Activated naive CD8-positive, alpha-beta T cell treated with anti-CD3 and anti-CD28 coated beads, Interleukin-2, amount 10 ng/mL, durations not matched to agents 7 days and 5 days (primary cell): ENCODE measurements around the gene ANKRD49. TPM values are rescaled to one million over a fixed set of nuclear protein-coding genes. Genes with fewer than 3 reads are reported as not detected.

Experiments used
- ATAC-seq: fragments of 150-1000 bp; cut with Tn5 transposase; one replicate; pipeline ENCODE4 v1.10.0; 2021; ENCODE audit warnings: low read depth, moderate library complexity
- POLR2A ChIA-PET: fragments of 350-600 bp; sonication (Branson Sonifier 250); formaldehyde crosslinking; loops from one replicate; lab custom pipeline; 2021; ENCODE audit warnings: antibody characterized with exemption; lab: Charles Lee
- DNase-seq: peaks from one replicate; pipeline ENCODE4 v3.0.0; 2021
- H3K27ac Mint-ChIP-seq: one replicate; pipeline ENCODE4 v1.8.0; 2022; ENCODE audit warnings: mild to moderate bottlenecking, mixed read lengths
- H3K27me3 Mint-ChIP-seq: one replicate; pipeline ENCODE4 v1.8.0; 2022; ENCODE audit warnings: mild to moderate bottlenecking, moderate library complexity, mixed read lengths
- H3K36me3 Mint-ChIP-seq: one replicate; pipeline ENCODE4 v1.8.0; 2021; ENCODE audit warnings: mild to moderate bottlenecking, mixed read lengths
- H3K4me1 Mint-ChIP-seq: one replicate; pipeline ENCODE4 v1.8.0; 2021; ENCODE audit warnings: mixed read lengths
- H3K4me3 Mint-ChIP-seq: one replicate; pipeline ENCODE4 v1.8.0; 2022; ENCODE audit warnings: mild to moderate bottlenecking, moderate library complexity, mixed read lengths
- H3K9me3 Mint-ChIP-seq: one replicate; pipeline ENCODE4 v1.8.0; 2021; ENCODE audit warnings: mixed read lengths
- total RNA-seq, 2 experiments: library from RNA; stranded (reverse); gene quantifications; one replicate each; pipeline ENCODE4 v1.2.3, GENCODE V29; 2021

ANKRD49 gene
- total RNA-seq, 2 experiments from 2014 or later, result 36.1 to 37.0 TPM

DNA sequence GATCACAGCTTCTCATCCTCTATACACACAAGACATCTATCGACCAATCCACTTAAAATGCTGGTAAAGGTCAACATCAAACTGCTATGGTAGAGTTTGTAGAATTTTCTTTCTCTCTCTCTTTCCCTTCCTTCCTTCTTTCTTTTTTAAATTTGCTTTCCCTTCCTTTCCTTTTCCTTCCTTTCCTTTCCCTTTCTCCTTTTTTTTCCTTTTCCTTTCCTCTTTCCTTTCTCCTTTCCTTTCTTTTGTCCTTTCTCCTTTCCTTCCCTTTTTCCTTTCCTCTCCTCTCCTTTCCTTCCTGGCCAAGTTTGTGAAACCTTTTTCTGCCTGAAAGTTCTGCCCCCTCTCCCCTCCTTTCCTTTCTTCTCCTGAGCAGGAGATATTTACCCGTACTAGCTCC, 21.6 kb downstream of the ANKRD49 start:
- ATAC-seq, result no peak
- H3K4me3 Mint-ChIP-seq, result no peak overlapping the region
- H3K27ac Mint-ChIP-seq, result no peak overlapping the region
- POLR2A ChIA-PET, result no interaction called here
- no peaks in the 10 kb centered on the region for H3K9me3 Mint-ChIP-seq
- peaks cover 14% of the 10 kb centered on the region for H3K4me1 Mint-ChIP-seq
- DNase-seq, result no peak
- H3K36me3 Mint-ChIP-seq, result no peaks in the 10 kb centered on the region
- peaks cover 38% of the 10 kb centered on the region for H3K27me3 Mint-ChIP-seq

DNA sequence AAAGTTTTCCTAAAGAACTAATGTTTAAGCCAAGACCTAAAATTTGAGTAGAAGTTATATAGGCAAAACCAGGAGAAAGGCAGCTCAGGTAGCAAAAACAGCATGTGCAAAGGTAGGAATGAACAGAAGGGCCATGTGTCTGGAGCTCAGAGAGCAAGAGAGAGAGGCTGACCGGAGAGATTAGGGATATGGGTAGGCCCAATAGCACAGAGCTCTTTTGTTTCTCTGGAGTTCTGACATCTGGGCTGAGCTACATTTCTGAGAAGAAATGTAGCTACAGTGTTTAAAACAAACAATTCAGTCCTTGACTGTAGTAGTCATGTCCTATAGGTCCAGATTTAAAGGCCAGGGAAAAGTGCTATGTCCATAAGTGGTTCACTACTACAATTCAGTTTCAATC, 22.9 kb downstream of the ANKRD49 start:
- Mint-ChIP-seq H3K4me3 (no peak overlapping the region), H3K4me1 (peaks cover 13% of the 10 kb centered on the region), H3K36me3 (no peaks in the 10 kb centered on the region), H3K27me3 (peaks cover 27% of the 10 kb centered on the region), H3K9me3 (no peaks in the 10 kb centered on the region), H3K27ac (no peak overlapping the region)
- POLR2A ChIA-PET, result no interaction called here
- no peak for ATAC-seq
- no peak for DNase-seq

DNA sequence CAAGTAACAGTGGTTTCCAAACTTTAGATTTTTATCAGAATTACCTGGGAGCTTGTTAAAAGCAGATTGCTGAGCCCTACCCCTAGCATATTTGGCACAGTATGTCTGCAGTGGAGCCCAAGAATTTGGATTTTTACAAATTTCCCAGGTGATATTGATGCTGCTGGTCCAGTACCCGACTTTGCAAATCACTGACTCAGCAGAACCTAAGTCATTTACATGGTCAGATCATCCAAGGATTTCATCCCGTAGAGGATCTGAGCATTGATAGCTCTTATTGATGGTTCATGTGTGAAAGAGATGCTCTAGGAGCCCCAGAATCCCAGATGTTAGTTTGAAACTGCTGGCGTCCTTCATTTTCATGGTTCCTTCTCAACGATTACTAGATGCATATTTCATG, 24.5 kb downstream of the ANKRD49 start:
- ATAC-seq (no peak), DNase-seq (no peak)
- no peaks in the 10 kb centered on the region for H3K36me3 Mint-ChIP-seq
- no peaks in the 10 kb centered on the region for H3K4me1 Mint-ChIP-seq
- H3K9me3 Mint-ChIP-seq, result no peaks in the 10 kb centered on the region
- H3K27ac Mint-ChIP-seq, result no peak overlapping the region
- peaks cover 20% of the 10 kb centered on the region for H3K27me3 Mint-ChIP-seq
- POLR2A ChIA-PET, result interaction anchor here (0.7 kb wide), 1 partner anchor 451 kb away, joined by 3 read pairs; no protein-coding TSS in a partner anchor
- H3K4me3 Mint-ChIP-seq, result no peak overlapping the region

DNA sequence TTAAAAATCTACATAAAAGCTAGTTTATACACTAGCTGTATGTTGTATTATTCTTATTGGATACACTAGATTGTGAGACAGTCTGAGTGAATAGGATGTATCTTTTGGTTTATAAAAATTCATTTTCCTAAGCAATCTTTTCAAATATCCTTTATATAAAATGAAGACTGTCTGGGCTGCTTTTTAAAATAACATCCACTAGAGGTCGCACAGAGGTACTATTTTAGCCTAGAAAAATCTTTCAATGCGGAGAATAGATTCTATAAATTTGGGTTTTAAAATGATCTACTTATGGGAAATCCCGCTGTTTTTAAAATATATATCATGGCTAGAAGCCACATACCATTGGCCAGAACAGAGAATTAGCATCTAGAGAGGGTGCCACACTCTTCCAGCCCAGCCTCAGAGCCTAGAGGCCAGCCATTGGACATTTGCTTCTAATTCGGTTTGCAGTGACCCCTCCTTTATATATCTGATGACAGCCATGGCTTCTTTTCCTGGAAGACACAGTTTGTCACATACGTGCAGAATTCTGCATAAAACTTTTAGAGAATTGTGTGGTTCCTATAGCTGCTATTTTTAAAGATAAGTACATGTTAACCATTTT, 25.8 kb downstream of the ANKRD49 start:
- no peaks in the 10 kb centered on the region for H3K36me3 Mint-ChIP-seq
- H3K27ac Mint-ChIP-seq, result no peak overlapping the region
- POLR2A ChIA-PET, result no interaction called here
- H3K9me3 Mint-ChIP-seq, result no peaks in the 10 kb centered on the region
- no peaks in the 10 kb centered on the region for H3K4me1 Mint-ChIP-seq
- ATAC-seq (no peak), DNase-seq (no peak)
- no peak overlapping the region for H3K4me3 Mint-ChIP-seq
- peaks cover 18% of the 10 kb centered on the region for H3K27me3 Mint-ChIP-seq

DNA sequence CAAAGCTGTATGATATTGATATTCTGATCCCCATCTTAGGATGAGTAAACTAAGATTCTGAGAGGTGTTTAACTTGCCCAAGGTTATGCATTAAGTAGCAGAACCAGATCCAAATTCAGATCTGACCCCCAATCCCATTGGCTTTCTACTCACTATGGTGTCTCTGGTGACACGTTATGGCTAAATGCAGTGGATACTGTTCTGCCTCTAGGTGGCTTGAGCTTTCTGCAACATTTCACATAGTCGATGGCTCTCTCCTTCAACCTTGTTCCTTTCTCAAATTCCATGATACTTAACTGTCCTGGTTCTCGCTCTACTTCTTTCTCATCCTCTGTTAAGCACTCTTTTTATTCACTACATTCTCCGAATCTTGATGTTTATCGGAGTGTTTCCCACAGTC, 27.9 kb downstream of the ANKRD49 start:
- H3K4me1 Mint-ChIP-seq, result no peaks in the 10 kb centered on the region
- DNase-seq (no peak), ATAC-seq (no peak)
- H3K36me3 Mint-ChIP-seq, result no peaks in the 10 kb centered on the region
- no peak overlapping the region for H3K4me3 Mint-ChIP-seq
- peaks cover 15% of the 10 kb centered on the region for H3K27me3 Mint-ChIP-seq
- H3K27ac Mint-ChIP-seq, result no peak overlapping the region
- no peaks in the 10 kb centered on the region for H3K9me3 Mint-ChIP-seq
- POLR2A ChIA-PET, result no interaction called here

DNA sequence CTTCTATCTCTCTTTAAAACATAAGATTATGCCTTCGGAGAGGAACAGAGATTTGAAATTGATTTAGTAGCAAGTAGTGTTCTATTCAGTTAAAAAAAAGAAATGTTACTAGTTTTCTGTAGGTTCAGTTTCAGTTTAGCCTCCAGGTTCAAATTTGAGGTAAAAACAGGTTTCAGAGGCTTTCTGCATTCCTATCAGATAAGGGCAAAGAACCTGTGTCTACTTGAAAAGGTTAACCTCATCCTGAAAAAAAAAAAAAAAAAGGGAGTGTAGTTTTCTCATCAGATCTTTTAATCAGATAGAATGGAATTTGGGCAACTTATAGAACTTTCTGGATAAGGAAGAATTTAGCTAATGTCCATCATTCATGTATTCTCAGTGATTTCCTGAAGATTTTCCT, 30.6 kb downstream of the ANKRD49 start:
- Mint-ChIP-seq H3K27ac (no peak overlapping the region), H3K4me3 (no peak overlapping the region), H3K27me3 (peaks cover 20% of the 10 kb centered on the region), H3K9me3 (no peaks in the 10 kb centered on the region), H3K36me3 (no peaks in the 10 kb centered on the region), H3K4me1 (no peaks in the 10 kb centered on the region)
- POLR2A ChIA-PET, result no interaction called here
- no peak for DNase-seq
- no peak for ATAC-seq

DNA sequence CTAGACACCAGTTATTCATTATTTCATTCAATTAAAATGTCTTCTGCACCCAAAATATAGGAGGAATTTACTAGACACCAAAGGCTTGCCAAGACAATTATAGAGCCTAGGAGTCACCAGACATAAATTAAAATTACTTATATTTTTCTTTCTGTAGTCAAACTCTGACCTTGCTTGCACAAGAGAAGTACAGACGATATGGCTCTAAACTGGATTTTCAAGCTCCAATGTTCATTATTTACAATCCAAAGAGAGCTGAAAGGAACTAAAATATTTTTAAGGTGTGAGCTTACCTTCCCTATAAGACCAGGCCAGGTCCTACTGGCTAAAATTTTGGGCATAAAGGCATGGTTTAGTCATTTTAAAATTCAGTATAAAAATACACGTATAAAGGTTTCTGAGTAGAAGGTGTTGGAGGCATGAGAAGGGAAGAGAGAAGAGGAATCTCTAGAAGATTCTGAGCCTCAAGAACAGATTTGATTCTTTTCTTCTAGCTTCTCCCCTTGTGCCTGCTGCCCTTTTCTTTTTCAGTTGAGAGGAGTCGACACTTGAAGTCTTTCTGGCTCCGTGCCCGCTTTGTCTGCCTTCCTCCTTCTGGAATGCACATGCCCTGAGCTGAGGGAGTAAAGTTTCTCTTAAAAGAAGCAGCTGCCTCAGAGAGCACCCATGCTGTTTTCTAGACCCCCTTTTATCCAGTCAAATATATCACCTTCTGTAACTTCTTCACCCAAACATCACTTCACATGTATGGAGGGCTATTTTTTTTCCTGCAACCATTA, 32.0 kb downstream of the ANKRD49 start:
- no peak for ATAC-seq
- Mint-ChIP-seq H3K4me1 (no peaks in the 10 kb centered on the region), H3K36me3 (no peaks in the 10 kb centered on the region), H3K27ac (no peak overlapping the region), H3K27me3 (peaks cover 23% of the 10 kb centered on the region), H3K4me3 (no peak overlapping the region), H3K9me3 (no peaks in the 10 kb centered on the region)
- POLR2A ChIA-PET, result no interaction called here
- no peak for DNase-seq

DNA sequence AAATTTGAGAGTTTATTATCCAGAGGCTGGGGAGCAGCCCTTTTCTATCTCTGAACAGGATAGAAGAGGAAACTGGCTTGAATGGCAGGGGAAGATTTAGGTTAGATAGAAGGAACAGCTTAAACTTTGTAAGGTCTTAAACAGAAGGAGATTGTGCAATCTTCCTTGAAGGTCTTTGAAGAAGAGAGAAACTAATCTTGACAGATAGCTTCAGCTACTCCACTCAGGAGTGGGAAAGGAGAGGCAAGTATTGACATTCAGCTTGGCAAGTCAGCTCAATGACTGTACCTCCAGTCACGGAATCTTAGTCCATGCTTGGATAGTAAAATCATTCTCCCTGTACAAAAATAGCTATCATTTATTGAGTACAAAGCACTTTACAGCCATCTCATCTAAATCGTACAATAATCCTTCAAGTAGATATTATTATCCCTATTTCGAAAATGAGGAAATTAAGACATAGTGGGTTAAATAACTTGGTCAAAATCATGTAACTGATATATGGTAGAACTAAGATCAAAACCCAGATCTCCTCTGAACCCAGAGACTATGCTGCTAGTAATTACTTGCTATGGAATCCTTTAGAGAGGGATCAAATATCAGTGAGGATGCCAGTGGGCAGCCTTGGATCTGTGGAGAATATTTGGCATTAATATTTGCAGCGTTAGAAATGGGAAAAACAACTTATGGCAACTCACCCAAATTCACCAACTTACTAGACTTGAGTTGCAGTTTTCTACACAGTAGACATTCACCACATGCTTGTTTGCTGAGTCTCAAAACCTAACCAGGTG, 33.1 kb downstream of the ANKRD49 start:
- POLR2A ChIA-PET, result interaction anchor here (0.8 kb wide), 1 partner anchor 15 kb away, joined by 3 read pairs; the partner anchor contains the start of gene C11orf97
- H3K36me3 Mint-ChIP-seq, result no peaks in the 10 kb centered on the region
- DNase-seq (no peak), ATAC-seq (no peak)
- H3K9me3 Mint-ChIP-seq, result no peaks in the 10 kb centered on the region
- no peak overlapping the region for H3K4me3 Mint-ChIP-seq
- H3K4me1 Mint-ChIP-seq, result no peaks in the 10 kb centered on the region
- H3K27ac Mint-ChIP-seq, result no peak overlapping the region
- peaks cover 27% of the 10 kb centered on the region for H3K27me3 Mint-ChIP-seq

DNA sequence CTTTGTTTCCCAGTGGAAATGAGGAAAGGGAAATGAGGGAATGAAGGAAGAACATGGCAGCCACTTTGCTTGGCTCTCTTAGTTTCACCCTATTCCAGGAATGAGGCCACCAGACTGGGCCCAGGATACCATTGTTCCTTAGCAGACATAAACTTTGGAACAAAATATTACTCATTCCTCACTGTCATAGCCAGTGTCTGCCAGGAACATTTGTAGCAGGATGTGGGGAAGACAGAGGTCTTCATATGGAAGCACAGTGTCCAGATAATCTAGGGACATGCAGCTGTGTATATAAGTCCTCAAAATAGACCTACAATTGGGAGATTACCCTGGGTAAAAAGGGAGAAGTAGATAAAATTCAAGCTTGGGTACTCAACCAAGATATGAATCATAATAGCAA, 34.8 kb downstream of the ANKRD49 start:
- Mint-ChIP-seq H3K27ac (no peak overlapping the region), H3K36me3 (no peaks in the 10 kb centered on the region), H3K4me1 (no peaks in the 10 kb centered on the region), H3K9me3 (no peaks in the 10 kb centered on the region), H3K27me3 (peaks cover 28% of the 10 kb centered on the region), H3K4me3 (no peak overlapping the region)
- DNase-seq, result no peak
- no peak for ATAC-seq
- POLR2A ChIA-PET, result no interaction called here

DNA sequence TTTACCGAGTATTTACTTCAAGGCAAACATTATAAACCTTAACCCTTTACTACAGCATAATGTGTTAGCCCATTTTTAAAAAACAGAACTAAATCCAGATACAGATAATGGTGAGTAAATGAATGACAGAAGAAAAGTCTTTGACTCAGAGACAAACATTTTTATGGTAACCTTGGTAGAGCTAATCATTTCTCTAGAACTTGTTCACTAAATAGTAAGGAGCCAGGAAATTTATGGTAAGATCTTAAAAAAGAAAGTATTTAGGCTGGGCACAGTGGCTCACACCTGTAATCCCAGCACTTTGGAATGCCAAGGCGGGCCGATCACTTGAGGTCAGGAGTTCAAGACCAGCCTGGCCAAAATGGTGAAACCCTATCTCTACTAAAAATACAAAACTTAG, 38.4 kb downstream of the ANKRD49 start:
- peaks cover 1% of the 10 kb centered on the region for H3K4me1 Mint-ChIP-seq
- no peaks in the 10 kb centered on the region for H3K9me3 Mint-ChIP-seq
- peaks cover 20% of the 10 kb centered on the region for H3K27me3 Mint-ChIP-seq
- DNase-seq, result no peak
- H3K4me3 Mint-ChIP-seq, result no peak overlapping the region
- ATAC-seq, result no peak
- H3K27ac Mint-ChIP-seq, result no peak overlapping the region
- POLR2A ChIA-PET, result no interaction called here
- H3K36me3 Mint-ChIP-seq, result no peaks in the 10 kb centered on the region

DNA sequence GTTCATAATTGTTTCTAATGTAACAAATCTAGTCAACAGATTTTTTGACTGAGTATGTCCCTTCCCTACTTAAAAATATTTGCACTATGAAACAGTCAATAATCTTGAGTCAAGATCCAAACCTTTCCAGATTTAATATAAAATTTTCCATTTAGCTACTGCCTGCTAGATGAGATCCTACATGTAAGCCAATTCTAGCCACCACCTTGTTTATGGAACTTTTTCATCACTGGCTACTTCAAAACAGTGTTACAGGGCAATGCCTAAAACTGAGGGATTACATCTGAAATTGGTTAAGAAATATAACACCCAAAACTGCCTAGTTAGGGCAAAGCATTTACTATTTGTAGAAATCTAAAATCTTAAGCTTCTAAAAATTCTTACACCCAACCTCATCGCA, 39.4 kb downstream of the ANKRD49 start:
- Mint-ChIP-seq H3K9me3 (no peaks in the 10 kb centered on the region), H3K27ac (no peak overlapping the region), H3K27me3 (peaks cover 25% of the 10 kb centered on the region), H3K4me1 (peaks cover 1% of the 10 kb centered on the region), H3K4me3 (no peak overlapping the region), H3K36me3 (no peaks in the 10 kb centered on the region)
- DNase-seq, result no peak
- POLR2A ChIA-PET, result no interaction called here
- ATAC-seq, result no peak

DNA sequence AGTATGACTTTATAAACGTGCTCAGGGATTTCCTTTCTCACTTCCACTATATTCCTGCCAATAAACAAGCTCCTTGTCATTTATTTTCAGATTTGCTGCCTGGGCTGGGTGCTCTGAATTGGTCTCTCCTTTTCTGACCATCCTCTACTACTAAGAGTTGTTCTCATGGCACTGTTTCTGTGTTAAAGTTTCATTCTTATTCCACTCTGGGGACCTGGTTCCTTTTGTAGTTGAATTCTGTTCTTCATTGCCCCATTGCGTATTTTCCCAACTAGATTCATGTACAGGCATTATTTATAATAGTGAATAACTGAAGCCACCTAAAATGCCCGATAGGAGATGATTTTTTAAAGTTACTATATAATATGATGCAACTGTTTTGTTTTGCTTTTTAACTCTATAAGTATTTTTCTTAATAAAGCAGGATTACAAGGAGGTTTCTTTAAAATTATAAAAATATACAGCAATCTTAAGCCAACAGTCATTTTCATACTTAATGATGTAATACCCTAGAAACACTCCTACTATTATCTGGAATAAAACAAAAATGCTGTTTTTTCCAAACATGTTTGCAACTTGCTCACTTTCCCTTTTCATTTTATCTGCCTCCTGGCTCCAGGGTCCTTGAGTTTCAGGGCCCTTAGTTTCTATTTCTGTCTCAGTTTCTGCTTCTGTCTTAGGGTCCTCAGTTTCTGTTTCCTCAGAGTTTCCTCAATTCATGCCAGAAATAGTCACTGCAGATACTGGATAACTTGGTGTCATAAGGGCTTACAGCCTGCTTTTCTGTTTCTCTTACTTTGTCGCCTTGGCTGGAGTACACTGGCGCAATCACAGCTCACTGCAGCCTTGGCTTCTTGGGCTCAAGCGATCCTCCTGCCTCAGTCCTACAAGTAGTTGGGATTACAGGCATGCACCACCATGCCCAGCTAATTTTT, 40.2 kb downstream of the ANKRD49 start:
- Mint-ChIP-seq H3K27me3 (peaks cover 23% of the 10 kb centered on the region), H3K9me3 (no peaks in the 10 kb centered on the region), H3K4me1 (peaks cover 1% of the 10 kb centered on the region), H3K27ac (no peak overlapping the region), H3K36me3 (no peaks in the 10 kb centered on the region), H3K4me3 (no peak overlapping the region)
- POLR2A ChIA-PET, result interaction anchor here (0.6 kb wide), 1 partner anchor 18 kb away, joined by 5 read pairs; no protein-coding TSS in a partner anchor
- no peak for DNase-seq
- ATAC-seq, result no peak

DNA sequence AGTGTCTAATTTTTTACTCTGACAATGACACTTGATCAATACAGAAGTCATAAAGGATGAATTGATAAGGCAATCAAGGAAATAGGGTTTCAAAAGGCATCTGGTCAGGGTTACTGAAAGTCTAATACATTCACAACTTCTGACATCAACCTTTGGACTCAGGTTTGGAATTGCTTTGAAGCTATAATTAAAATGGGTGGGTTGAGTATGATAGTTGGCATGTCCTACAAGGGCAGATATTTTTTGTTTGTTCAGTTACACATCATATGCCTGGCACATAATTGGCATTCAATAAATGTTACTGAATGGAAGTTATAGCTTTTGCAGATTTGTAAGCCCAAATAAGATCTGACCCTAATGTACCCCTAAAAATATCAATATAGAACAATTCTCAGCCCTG, 42.6 kb downstream of the ANKRD49 start:
- H3K27me3 Mint-ChIP-seq, result peaks cover 14% of the 10 kb centered on the region

More for the DNA sequence above, 42.6 kb downstream of the ANKRD49 start:
- peaks cover 4% of the 10 kb centered on the region for H3K4me1 Mint-ChIP-seq
- ATAC-seq, result no peak
- no peaks in the 10 kb centered on the region for H3K36me3 Mint-ChIP-seq
- no peak overlapping the region for H3K4me3 Mint-ChIP-seq
- no peaks in the 10 kb centered on the region for H3K9me3 Mint-ChIP-seq
- POLR2A ChIA-PET, result no interaction called here
- no peak overlapping the region for H3K27ac Mint-ChIP-seq
- DNase-seq, result no peak
